Lung (tissue), 12 donors: ENCODE measurements around the gene IQGAP2. TPM values are rescaled to one million over a fixed set of nuclear protein-coding genes. Genes with fewer than 3 reads are reported as not detected.

ENCODE experiments used
- ATAC-seq: fragments of 200-7000 bp; cut with Tn5 transposase; one replicate; pipeline ENCODE4 v1.9.1; 2020; ENCODE audit warnings: moderate number of reproducible peaks; ENCODE audit not compliant: insufficient read depth, low FRiP score
- DNase-seq, 3 donors: peaks; one replicate each; pipeline ENCODE4 v3.0.0-alpha.2; 2013 to 2017
- H3K27ac ChIP-seq, 2 donors: one replicate each; pipeline ENCODE4 v1.5.1; 2013; ENCODE audit warnings: mild to moderate bottlenecking in 2 of 2, moderate library complexity in 2 of 2, control low read depth in 1 of 2, inconsistent platforms in 1 of 2, low read depth in 1 of 2, low read length in 1 of 2
- H3K27me3 ChIP-seq, 3 donors: one replicate each; pipeline ENCODE4 v1.5.1; 2013; ENCODE audit warnings: low read length in 2 of 3; ENCODE audit not compliant: control insufficient read depth in 3 of 3, insufficient read depth in 3 of 3
- H3K36me3 ChIP-seq, 4 donors: one replicate each; pipeline ENCODE4 v1.5.1; 2013; ENCODE audit warnings: low read length in 4 of 4, mild to moderate bottlenecking in 1 of 4, moderate library complexity in 1 of 4; ENCODE audit not compliant: control insufficient read depth in 4 of 4, insufficient read depth in 4 of 4
- H3K4me1 ChIP-seq, 5 donors: one replicate each; pipeline ENCODE4 v1.5.1; 2013; ENCODE audit warnings: low read length in 5 of 5, mild to moderate bottlenecking in 2 of 5, moderate library complexity in 1 of 5; ENCODE audit not compliant: control insufficient read depth in 5 of 5, insufficient read depth in 5 of 5
- H3K4me3 ChIP-seq: one replicate; pipeline ENCODE4 v1.5.1; 2013; ENCODE audit warnings: mild to moderate bottlenecking, control low read depth, moderate library complexity
- H3K9ac ChIP-seq, 2 donors: one replicate each; pipeline ENCODE4 v1.5.1; 2013; ENCODE audit warnings: low read length in 2 of 2, control low read depth in 1 of 2; ENCODE audit not compliant: insufficient read depth in 1 of 2
- H3K9me3 ChIP-seq, 4 donors: one replicate each; pipeline ENCODE4 v1.5.1; 2013; ENCODE audit warnings: low read length in 3 of 4, mild to moderate bottlenecking in 1 of 4, moderate library complexity in 1 of 4; ENCODE audit not compliant: control insufficient read depth in 4 of 4, insufficient read depth in 3 of 4
- WGBS, 2 donors: extraction: QIAGEN DNeasy Blood & Tissue Kit; methylation state at CpG; one replicate each; pipeline ENCODE4 v1.1.7; 2013; 5-methylcytosine and 5-hydroxymethylcytosine counted together
- polyA plus RNA-seq, 2 donors: library from polyadenylated mRNA; stranded (reverse); fragments of 200-250 nt; gene quantifications; one replicate each; pipeline ENCODE4 v1.2.1, GENCODE V29; 2013
- total RNA-seq, 2 donors: library from RNA; depleted of rRNA in 1 of 2; stranded (reverse); fragments of >200 nt in 1 of 2; gene quantifications; one replicate each; pipeline ENCODE4 v1.2.1, GENCODE V29; 2014 to 2021
- TF ChIP-seq, protein P1 (sequence below): IDR thresholded peaks from 2 replicates; pipeline ENCODE4 v1.5.1; 2012; ENCODE audit warnings: mild to moderate bottlenecking; ENCODE audit errors: control extremely low read depth, extremely low read depth
- donor health status: control.
- donor health status: control.
- donor health status: Bipolar disorder and iron deficiency.
- donor health status: healthy.
- donor health status: DM: yes; HTN: yes; CAD: no.

The IQGAP2 gene
- total and polyA plus RNA-seq, 4 donors = 6.0 to 33.6 (median 13.7) TPM

DNA sequence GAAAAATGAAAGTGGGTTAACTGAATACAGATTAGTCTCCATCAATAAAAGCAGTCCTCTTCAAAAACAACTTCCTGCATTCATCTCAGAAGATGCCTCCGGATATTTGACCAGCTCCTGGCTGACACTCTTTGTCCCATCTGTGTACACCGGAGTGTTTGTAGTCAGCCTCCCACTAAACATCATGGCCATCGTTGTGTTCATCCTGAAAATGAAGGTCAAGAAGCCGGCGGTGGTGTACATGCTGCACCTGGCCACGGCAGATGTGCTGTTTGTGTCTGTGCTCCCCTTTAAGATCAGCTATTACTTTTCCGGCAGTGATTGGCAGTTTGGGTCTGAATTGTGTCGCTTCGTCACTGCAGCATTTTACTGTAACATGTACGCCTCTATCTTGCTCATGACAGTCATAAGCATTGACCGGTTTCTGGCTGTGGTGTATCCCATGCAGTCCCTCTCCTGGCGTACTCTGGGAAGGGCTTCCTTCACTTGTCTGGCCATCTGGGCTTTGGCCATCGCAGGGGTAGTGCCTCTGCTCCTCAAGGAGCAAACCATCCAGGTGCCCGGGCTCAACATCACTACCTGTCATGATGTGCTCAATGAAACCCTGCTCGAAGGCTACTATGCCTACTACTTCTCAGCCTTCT, 329.4 kb downstream of the IQGAP2 start:
- Histone ChIP-seq H3K27ac (no peak overlapping the region), H3K27me3 (no peaks in the 10 kb centered on the region), H3K9ac (no peak overlapping the region), H3K4me1 (peaks cover 0 to 2% (median 0%) of the 10 kb centered on the region in 5 donors), H3K36me3 (peaks cover 2 to 13% (median 4%) of the 10 kb centered on the region in 4 donors), H3K4me3 (no peak overlapping the region), H3K9me3 (peaks cover 0 to 14% (median 6%) of the 10 kb centered on the region in 4 donors)
- TF ChIP-seq, protein P1, sequence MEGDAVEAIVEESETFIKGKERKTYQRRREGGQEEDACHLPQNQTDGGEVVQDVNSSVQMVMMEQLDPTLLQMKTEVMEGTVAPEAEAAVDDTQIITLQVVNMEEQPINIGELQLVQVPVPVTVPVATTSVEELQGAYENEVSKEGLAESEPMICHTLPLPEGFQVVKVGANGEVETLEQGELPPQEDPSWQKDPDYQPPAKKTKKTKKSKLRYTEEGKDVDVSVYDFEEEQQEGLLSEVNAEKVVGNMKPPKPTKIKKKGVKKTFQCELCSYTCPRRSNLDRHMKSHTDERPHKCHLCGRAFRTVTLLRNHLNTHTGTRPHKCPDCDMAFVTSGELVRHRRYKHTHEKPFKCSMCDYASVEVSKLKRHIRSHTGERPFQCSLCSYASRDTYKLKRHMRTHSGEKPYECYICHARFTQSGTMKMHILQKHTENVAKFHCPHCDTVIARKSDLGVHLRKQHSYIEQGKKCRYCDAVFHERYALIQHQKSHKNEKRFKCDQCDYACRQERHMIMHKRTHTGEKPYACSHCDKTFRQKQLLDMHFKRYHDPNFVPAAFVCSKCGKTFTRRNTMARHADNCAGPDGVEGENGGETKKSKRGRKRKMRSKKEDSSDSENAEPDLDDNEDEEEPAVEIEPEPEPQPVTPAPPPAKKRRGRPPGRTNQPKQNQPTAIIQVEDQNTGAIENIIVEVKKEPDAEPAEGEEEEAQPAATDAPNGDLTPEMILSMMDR = no peak
- ATAC-seq (no peak), DNase-seq (no peak)
- WGBS, 2 donors = 88 to 93% methylated on average over 15 of the region's 15 CpGs

DNA sequence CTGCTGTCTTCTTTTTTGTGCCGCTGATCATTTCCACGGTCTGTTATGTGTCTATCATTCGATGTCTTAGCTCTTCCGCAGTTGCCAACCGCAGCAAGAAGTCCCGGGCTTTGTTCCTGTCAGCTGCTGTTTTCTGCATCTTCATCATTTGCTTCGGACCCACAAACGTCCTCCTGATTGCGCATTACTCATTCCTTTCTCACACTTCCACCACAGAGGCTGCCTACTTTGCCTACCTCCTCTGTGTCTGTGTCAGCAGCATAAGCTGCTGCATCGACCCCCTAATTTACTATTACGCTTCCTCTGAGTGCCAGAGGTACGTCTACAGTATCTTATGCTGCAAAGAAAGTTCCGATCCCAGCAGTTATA, 329.9 kb downstream of the IQGAP2 start:
- Histone ChIP-seq H3K9ac (no peak overlapping the region), H3K27ac (no peak overlapping the region), H3K4me3 (no peak overlapping the region), H3K4me1 (peaks cover 0 to 2% (median 0%) of the 10 kb centered on the region in 5 donors), H3K9me3 (peaks cover 0 to 14% (median 6%) of the 10 kb centered on the region in 4 donors), H3K36me3 (peaks cover 2 to 13% (median 4%) of the 10 kb centered on the region in 4 donors), H3K27me3 (no peaks in the 10 kb centered on the region)
- ATAC-seq = no peak
- DNase-seq = no peak
- TF ChIP-seq, protein P1 = no peak
- WGBS, 2 donors = 87 to 90% methylated on average over 13 of the region's 13 CpGs

DNA sequence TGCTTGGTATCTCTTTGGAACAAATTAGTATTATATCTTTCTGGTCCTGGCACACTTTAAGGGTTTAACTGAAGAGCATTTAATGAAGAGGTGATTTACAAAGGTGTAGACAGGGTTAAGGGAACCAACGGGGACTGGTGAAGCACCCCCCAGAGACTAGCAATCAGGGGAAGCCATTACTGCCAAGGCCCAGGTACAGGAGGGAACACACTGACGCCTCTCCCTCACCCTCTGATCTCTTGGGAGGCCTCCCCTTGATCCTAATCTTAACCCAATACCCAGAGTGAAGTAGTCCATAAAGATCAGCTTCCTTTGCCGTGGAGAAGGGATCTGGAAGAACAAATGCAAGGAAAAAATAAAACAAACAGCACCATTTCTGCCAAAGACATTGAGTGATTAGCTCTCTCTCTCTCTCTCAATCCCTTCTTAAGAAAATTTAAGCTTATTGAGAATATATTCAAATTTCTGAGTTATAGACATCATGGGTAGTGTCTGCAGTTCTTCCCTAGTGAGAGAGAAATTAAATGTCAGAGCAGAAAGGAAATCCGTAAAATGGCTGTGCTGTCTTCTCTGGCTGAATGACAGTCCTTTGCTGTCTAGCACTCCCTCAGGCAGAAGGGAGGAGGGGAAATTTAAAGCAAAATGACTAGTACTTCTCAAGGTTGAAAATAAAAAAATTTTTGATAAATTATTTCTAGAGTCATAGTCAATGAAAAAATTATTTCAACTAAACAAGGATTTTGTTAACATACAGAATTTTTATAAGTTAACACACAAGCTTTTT, 332.9 kb downstream of the IQGAP2 start:
- ATAC-seq = no peak
- TF ChIP-seq, protein P1 = no peak
- Histone ChIP-seq H3K4me1 (peaks cover 0 to 4% (median 2%) of the 10 kb centered on the region in 5 donors), H3K9ac (no peak overlapping the region), H3K36me3 (peaks cover 0 to 10% (median 2%) of the 10 kb centered on the region in 4 donors), H3K27me3 (no peaks in the 10 kb centered on the region), H3K9me3 (peaks cover 0 to under 1% (median 0%) of the 10 kb centered on the region in 4 donors), H3K4me3 (no peak overlapping the region), H3K27ac (no peak overlapping the region)
- no peak for DNase-seq
- 79 to 81% methylated on average over 4 of the region's 4 CpGs for WGBS, 2 donors
